Cardiac muscle cell (in vitro differentiated cells and primary cell): Measurements from ENCODE around the gene CALN1. TPM values are rescaled to one million over a fixed set of nuclear protein-coding genes. Genes with fewer than 3 reads are reported as not detected.
A peak's percentile ranks its signal among the peaks of the same experiment; 100 is the strongest.

Source experiments
- DNase-seq, 2 donors: peaks; one replicate each; pipeline versions ENCODE4 v3.0.0 to v3.0.0-alpha.2; 2010 to 2017; ENCODE audit warnings: low read depth in 1 of 2, low spot score in 1 of 2
- H3K27ac ChIP-seq: fragments of 200-600 bp; sonication (generic); 2 replicates; pipeline ENCODE4 v1.5.1; 2016
- H3K27me3 ChIP-seq: fragments of 200-600 bp; sonication (generic); 2 replicates; pipeline ENCODE4 v1.6.0; 2016; ENCODE audit warnings: control low read depth
- H3K36me3 ChIP-seq: fragments of 200-600 bp; sonication (generic); 2 replicates; pipeline ENCODE4 v1.5.1; 2016; ENCODE audit warnings: control low read depth
- H3K4me1 ChIP-seq: fragments of 200-600 bp; sonication (generic); 2 replicates; pipeline ENCODE4 v1.8.1; 2017; ENCODE audit warnings: low read depth, mild to moderate bottlenecking, mixed run types
- H3K4me3 ChIP-seq: fragments of 200-600 bp; sonication (generic); 2 replicates; pipeline ENCODE4 v1.5.1; 2016; ENCODE audit warnings: mild to moderate bottlenecking
- H3K9me3 ChIP-seq: fragments of 200-600 bp; sonication (generic); 2 replicates; pipeline ENCODE4 v1.5.1; 2017; ENCODE audit warnings: low read depth, mild to moderate bottlenecking, control low read depth
- CTCF ChIP-seq: IDR thresholded peaks from 2 replicates; pipeline ENCODE4 v1.5.1; 2012; ENCODE audit warnings: low read depth, mild to moderate bottlenecking, low read length
- polyA plus RNA-seq: library from polyadenylated mRNA; unstranded; fragments of >200 nt; fragmentation: Nextera tagmentation; extraction: Ambion mirVana; gene quantifications from 2 replicates; pipeline ENCODE4 v1.2.1, GENCODE V29; 2016
- total RNA-seq: library from RNA; depleted of rRNA; stranded (reverse); fragments of >200 nt; gene quantifications from 2 replicates; pipeline ENCODE4 v1.2.3, GENCODE V29; 2016

CALN1 gene
- total and polyA plus RNA-seq, 2 experiments from 2014 or later: 0.03 to 0.18 TPM

- no peak for TF ChIP-seq CTCF
- no peaks in the 10 kb centered on the region for H3K9me3 ChIP-seq
- no peak overlapping the region for H3K27ac ChIP-seq
- no peak overlapping the region for H3K4me3 ChIP-seq
- no peak for DNase-seq
- no peaks in the 10 kb centered on the region for H3K27me3 ChIP-seq
- no peaks in the 10 kb centered on the region for H3K36me3 ChIP-seq
- H3K4me1 ChIP-seq: no peaks in the 10 kb centered on the region
These were observed 427.8 kb downstream of the CALN1 start for GRCh38 chr7:71984348-71984747.

GRCh38 chr7:71982851-71983250 is 429.3 kb downstream of the CALN1 start:
- no peak overlapping the region for H3K27ac ChIP-seq
- TF ChIP-seq CTCF: no peak
- no peak overlapping the region for H3K4me3 ChIP-seq
- H3K36me3 ChIP-seq: no peaks in the 10 kb centered on the region
- no peaks in the 10 kb centered on the region for H3K4me1 ChIP-seq
- H3K27me3 ChIP-seq: no peaks in the 10 kb centered on the region
- no peak for DNase-seq
- H3K9me3 ChIP-seq: no peaks in the 10 kb centered on the region

- no peak for DNase-seq
- Histone ChIP-seq H3K4me1 (no peaks in the 10 kb centered on the region), H3K36me3 (no peaks in the 10 kb centered on the region), H3K27me3 (no peaks in the 10 kb centered on the region), H3K9me3 (no peaks in the 10 kb centered on the region), H3K4me3 (no peak overlapping the region), H3K27ac (no peak overlapping the region)
- no peak for TF ChIP-seq CTCF
These were observed 435.5 kb downstream of the CALN1 start for GRCh38 chr7:71976645-71977044.

- TF ChIP-seq CTCF: no peak
- DNase-seq: no peak
These were observed 437.5 kb downstream of the CALN1 start for GRCh38 chr7:71974611-71975010.

GRCh38 chr7:71972534-71972933 is 439.6 kb downstream of the CALN1 start:
- Histone ChIP-seq H3K27me3 (no peaks in the 10 kb centered on the region), H3K27ac (no peak overlapping the region), H3K4me1 (no peaks in the 10 kb centered on the region), H3K4me3 (no peak overlapping the region), H3K9me3 (no peaks in the 10 kb centered on the region), H3K36me3 (no peaks in the 10 kb centered on the region)
- TF ChIP-seq CTCF: no peak
- no peak for DNase-seq

More at GRCh38 chr7:71974611-71975010, 437.5 kb downstream of the CALN1 start:
- H3K27ac ChIP-seq: no peak overlapping the region
- no peaks in the 10 kb centered on the region for H3K36me3 ChIP-seq
- H3K9me3 ChIP-seq: no peaks in the 10 kb centered on the region
- H3K4me1 ChIP-seq: no peaks in the 10 kb centered on the region
- no peaks in the 10 kb centered on the region for H3K27me3 ChIP-seq
- no peak overlapping the region for H3K4me3 ChIP-seq

GRCh38 chr7:71970725-71971124 is 441.4 kb downstream of the CALN1 start:
- no peak for TF ChIP-seq CTCF
- Histone ChIP-seq H3K4me1 (no peaks in the 10 kb centered on the region), H3K27ac (no peak overlapping the region), H3K9me3 (no peaks in the 10 kb centered on the region), H3K36me3 (no peaks in the 10 kb centered on the region), H3K4me3 (no peak overlapping the region), H3K27me3 (no peaks in the 10 kb centered on the region)
- peak in 1 of 2 donors; percentile 6 for DNase-seq
